NCI-H187 treated with DMSO at 0.1 percent for 48 hours (cell line): ENCODE results near the gene SPPL3.

Experiments
- DNase-seq: peaks from one replicate; lab custom pipeline; 2025; lab: John Stamatoyannopoulos, UW

Gene SPPL3

DNA sequence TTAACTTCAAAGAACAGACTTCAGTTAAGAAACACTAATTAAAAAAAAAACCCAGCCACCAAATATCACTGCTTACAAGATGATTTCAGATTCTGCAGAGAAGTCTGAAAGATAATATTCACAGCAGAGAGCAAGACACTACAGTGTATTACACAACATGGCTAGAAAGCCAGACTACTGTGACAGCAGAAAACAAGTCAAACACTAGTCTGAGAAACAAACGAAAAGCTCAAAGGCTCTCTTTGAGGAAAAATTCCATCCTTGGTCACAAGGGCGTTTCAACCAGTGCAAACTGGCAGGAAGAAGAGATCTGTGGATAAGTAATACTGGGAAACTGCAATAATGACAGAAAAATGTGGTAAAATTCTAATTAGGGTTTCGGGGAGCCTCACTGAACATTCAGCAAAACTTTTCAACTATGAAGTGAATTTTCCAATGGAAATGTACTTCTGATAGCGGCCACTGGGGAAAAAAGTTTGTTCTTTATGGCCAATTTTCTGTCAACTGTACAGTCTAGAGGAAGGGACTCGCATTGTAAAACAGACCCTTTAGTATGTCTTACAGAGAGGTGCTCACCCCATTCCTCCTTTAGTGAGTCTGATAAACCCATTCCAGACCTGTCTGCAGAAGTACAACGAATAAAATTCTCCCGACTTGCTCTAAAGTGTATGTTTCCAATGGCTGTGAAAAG lies 128.2 kb downstream of the SPPL3 start:
- no peak for DNase-seq

DNA sequence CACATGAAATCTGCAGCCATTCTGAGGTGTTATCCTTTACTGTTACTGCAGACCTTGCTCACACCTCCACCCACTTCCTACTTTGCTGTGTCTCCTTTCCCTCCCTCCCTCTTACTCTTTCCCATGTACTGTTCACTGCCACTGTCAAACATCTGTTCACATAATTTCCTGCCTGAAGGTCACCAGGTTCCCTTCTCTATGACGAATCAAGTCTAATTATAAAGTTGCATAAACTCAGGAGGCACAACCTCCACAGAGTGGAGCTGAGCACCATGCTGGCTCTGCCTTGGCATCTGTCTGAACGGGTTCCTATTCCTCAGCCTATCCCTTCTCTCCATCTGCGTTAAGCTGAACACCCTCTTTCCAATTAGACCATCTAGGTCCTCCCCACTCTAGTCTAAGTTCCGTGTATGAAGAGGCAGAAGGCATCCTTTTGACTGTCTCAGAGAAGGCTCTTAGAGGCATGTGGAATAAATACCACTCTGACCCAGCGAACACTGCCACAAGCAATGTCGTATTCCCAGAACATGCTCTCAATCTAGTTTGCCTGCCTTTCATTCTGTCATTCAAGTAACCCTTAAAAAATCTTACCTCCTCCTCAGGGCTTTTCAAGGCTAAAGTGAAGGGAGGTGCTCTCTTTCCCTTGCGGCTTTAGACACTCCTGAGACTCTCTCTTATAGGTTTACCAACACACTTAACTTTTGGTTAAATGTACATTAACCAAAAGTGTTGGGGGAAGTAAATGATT lies 129.8 kb downstream of the SPPL3 start:
- DNase-seq: no peak

DNA sequence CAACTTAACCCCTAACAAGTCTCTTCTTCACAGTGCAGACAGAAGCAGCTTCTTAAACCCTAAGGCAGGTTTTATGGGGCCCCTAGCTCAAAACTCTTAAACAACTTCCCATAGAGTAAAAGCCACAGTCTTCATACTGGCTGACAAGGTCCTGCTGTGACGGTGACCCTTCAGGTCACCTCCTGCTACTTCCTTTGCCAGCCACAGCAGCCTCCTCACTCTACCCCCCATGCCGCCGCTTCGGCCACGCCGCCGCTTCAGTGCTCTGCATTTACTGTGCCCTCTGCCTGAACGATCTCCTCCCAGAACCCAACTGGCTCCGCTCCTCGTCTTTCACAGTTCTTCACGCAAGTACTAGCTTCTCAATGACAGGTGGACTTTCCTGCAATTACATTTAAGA lies 133.1 kb downstream of the SPPL3 start:
- DNase-seq: no peak

DNA sequence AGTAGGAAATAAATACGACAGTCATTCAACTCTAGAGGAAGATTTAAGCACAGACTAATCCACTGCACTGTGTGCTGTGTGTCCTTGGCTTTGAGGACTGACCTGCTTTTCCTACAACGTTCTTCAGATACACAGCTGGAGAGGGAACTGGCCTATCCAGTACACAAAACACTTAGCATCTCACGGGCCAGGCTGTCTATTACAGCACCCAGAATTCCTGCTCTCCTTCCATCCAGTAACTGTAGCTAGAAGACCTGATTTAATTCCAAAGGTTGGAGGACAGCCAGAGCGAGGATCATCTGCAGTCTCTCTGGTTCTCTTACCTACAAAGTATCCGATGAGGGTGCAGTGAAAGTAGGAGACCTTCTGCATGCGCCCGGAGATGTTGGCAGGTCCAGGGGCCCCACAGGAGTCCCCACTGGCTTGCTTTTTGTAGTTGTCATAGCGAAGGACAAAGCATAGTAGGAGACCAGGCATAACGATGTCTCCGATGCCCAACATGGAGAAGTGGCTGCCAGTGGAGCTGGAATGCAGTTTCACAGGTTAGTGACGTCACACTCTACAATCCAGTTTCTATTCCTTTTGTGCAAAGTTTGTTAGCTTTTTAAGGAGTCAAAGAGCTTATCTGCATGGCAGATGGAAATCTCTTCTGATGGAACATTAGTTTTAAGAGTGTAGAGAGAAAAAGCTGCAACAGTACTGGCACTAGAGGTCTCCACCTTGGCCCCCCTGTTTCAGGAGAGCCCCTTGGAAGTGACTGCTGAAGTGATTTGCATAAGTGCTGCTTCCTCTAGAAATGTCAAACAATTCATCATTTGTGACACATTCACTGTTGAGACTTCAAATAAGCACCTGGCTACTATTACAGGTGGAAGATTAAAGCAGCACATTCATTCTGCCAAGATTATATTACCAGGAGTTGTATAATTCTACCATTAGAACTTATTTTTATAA lies 136.8 kb downstream of the SPPL3 start:
- DNase-seq: no peak

DNA sequence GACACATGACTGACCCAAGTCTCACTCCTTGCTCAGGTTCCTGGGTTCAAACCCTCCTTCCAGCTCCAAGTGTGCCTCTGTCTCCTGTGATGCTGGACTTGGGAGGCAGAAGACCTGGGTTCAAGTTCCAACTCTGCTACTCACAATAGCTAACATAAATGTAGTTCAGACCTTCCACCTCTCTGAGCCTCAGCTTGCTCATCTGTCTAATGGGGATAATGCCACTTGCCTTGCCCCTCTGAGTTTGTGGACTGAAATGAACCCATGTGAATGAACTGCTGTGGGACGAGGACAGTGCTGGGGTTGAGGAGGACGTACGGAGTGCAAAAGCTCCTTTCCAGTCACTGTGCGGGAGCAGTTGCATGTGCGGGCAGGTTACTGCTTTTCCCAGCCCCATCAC lies 137.6 kb downstream of the SPPL3 start:
- DNase-seq: no peak

DNA sequence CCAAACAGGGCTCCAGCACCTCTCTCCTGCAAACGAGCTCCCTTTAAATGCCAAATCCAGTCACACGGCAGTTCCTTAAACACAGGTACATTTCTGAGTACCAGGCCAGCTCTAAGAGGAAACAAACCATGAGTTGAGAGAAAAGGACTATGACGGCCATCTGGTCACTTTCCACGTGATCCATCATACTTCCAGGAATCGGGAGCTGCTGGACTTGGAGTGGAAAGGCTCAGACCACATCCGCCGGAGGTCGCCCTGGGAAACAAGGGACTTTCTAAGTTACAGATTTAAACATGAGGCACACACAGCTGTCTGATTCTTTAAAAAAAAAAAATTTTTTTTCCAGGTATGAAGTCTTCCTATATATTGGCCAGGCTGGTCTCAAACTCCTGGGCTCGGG lies 139.3 kb downstream of the SPPL3 start:
- DNase-seq: no peak

DNA sequence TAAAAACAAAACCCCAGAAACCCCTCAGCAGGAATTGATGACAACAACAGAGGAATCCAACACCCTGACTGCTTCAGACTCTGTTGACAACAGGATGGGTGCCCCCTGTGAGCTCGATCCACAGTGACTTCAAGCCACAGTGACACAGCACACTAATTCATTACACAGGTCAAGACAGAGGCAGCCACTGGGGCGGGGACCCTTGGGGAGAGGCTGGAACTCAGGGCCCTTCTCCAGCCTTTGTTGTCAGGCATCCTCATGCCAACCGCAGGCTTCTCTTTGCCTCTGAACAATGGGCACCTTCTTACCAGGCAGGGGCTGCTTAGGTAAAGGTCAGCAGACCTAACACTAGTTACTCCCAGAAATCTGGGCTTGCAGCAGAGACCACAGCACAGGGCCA lies 140.9 kb downstream of the SPPL3 start:
- no peak for DNase-seq

DNA sequence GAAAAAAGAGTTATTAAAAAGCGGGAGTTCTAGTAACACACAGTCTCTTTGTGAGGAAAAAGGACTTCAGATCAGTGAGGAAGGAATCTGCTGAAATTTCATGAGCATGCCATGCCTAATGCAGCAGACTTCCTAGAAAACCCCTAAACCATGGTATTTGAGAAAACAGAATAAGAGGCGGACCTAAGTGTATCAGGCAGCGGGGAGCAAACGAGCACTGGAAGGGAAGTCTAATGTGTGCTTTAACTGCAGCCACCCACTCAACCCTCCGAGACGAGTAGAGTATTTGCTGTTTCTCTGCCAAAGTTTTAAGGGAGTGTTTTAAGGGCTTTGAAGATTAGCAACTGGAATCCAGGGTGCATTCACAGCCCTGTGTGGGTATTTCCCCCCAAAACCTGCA lies 142.1 kb downstream of the SPPL3 start:
- DNase-seq: no peak

DNA sequence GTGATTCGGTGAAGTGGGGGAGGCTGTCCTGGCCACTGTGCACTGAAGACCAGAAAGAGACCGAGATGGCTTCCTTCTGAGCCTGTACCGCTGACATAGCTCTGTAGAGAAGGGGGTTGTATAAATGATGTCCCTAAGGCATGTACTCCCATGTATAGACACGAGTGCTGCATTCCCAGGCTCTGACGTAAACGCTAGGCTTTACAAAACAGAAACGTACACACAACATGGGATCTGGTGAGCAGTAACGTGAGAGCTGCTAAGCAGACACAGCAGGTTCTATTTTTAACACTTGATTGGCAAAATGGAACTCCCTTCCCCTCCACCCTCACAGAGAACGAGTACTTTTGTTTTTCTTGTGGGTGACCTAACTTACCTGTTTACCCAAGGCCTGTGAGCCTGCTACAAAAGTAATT lies 142.6 kb downstream of the SPPL3 start:
- peak; percentile 39 for DNase-seq

DNA sequence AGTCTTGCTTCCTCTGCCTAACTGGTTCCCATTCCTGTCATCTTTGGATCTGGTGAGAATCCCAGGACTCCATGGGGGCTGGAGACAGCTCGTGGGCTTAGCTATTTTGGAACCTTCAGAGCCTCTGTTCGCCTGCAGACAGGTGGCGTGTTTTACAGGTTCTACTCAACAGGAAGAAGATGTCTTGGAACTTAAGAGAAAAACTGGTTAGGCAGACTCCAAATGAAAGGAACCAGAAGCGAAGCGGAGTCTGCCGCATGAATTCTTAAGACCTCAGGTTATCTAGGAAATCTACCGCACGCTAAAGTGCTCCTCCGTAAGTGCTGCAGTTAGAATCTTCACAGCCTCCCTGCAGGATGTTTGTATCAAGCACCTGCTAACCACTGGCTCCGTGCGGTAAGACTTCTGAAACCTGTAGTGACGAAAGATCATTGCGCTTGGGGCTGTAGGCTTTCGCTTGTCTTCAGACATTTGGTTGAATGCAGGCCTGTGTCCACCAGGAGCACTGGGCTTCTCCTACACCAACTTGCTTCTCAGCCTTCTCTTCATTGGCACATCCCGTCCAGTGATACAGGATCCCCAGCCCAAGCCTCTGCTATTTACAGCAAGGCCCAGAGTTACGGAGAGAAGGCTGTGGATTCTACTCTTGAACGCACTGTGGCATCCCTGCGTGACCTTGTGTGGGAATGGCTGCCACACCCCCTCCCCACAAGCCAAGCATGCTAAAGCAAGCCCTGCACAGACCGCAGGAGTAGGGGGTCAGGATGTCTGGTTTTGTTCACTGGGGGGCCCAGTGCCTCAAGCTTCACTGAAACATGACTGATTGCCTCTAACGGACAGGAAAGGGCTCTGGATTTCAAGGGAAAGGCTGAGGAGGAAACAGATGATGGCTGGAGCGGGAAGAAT lies 143.6 kb downstream of the SPPL3 start:
- DNase-seq: no peak

DNA sequence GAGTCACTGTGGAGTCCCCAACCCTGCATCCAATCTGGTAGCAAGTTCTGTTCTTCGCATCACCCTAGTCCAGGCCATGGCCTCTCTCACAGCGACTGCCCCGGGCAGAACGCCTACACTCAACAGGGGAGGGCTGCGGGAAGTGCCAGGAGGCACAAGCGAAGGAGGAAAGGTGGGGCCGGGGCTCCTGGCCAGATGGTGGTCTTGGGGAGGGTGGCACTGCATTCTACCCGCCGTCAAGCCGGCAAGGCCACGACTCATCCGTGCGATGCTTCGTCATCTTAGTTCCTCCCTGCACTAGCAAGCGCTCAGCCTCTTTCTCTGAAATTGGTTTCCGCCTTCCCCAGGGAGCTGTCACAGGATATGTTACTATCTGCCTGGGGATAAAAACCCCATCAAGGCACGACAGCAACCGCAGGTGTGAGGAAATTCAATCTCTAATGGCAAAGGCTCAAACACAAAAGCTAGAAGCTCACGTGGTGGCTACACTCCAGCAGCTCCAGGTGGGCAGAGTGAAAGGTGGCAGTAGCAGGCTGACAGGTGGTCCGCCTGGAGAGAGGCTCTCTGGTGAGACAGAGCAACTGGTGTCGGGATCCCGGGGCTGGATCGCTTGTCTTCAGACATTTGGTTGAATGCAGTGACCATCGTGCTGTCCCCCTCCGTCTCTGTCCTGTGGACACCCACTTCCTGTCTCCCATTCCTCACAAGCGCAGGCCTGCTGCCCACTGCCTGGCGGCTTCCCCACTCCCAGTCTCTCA lies 144.4 kb downstream of the SPPL3 start:
- peak; percentile 98 for DNase-seq

DNA sequence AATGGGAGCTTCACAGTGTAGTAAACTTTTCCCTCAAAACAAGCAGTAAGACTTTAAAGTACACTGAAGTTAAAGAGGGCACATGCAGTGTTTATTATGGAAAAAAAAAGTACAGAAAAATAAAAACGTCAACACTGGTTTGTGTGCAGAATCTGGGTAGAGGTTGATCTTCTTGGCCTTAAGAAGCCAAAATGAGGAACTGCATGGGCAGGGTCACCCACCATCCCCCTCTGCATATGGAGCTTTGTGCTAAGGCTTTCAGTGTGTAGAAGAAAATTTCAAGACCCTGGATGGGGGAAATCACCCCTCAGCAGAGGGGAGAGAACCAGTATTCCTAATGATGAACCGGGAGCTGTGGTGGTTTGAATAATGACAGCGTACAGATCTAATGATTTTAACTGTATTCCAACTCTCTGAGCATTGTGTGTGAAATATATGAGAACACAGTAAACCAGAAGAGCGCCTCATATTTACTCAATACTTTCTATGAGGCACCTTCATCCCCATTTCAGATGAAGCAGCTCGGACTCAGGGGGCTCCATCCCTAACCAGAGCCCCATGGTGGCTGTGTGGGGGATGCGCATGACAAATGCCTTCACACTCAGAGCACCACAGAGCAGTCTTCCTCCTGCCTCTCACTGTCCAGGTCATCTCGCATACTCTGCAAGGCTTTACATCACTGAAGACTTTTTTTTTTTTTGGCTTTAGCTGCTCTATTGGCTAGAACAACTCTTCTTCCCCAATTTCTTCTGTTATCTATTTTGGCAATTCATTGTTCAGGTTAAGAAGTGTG lies 145.2 kb downstream of the SPPL3 start:
- DNase-seq: no peak

DNA sequence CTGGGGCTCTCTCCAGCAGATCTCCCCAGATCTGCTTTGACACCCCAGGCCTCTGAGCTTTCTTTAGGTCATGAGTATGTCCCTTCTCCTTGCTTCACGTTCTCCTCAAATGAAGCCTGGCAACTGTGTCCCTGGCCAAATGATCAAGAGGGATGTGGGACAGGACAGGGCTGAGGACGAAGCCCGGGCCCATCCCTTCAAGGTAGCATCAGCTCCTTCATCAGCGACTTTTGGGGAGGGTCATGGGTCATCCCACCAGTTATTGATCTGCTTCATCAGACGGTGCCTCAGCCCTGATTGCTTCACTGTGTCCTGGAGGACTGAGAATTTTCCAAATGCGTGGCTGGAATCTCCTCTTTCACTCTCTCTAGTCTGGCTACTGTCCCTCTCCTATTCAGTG lies 146.2 kb downstream of the SPPL3 start:
- DNase-seq: no peak

DNA sequence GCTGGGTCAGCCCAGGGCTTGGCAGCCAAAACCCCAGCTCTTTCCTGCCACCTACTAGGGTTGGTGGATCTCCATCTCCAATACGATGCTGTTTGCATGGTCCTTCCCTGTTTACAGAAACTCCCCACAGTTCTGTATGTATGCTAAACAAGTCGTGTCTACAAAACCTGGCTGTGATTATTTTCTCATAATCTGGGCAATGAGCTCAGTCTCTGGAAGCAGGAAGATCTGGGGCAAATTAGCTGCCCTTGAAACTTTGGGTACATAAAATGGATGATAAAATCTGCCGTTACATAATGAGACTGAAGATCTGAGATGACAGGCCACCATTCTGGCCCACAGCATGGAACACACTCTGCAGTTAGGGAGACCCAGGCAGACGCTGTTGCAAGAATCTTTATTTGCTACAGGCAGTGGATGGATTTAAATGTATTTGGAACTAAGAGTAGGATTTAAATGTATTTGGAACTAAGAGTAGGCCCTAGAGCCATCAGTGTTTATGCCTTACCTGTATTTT lies 146.9 kb downstream of the SPPL3 start:
- DNase-seq: no peak

DNA sequence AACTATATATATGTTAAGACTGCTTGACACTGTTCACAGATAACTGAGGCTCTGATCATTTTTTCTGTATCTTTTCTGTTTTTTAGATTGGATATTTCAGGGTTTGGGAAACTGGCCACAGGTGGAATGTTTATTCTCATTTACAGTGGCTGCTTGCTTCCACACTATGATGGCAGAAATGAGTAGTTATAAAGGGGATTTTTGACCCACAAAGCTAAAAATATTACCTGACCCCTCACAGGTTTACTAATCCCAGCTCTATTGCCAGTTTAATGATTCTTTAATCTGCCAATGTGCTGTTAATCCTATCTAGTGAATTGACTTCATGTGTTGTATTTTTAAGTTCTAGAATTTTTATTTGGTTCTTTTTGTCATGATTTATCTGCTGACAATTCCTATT lies 148.9 kb downstream of the SPPL3 start:
- no peak for DNase-seq

DNA sequence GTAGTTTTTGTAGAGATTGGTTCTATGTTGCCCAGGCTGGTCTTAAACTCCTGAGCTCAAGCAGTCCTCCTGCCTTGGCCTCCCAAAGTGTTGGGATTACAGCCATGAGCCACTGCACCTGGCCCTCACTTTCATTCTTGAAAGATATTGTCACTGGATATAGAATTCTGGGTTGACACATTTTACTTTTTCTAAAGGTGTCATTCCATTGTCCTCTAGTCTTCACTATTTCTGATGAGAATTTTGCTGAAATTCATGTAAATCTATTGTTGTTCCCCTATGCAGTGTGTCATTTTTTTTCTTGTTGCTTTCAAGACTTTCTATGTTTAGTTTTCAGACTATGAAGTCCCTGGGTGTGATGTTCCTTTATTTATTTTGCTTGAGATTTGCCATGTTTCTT lies 149.4 kb downstream of the SPPL3 start:
- DNase-seq: no peak

DNA sequence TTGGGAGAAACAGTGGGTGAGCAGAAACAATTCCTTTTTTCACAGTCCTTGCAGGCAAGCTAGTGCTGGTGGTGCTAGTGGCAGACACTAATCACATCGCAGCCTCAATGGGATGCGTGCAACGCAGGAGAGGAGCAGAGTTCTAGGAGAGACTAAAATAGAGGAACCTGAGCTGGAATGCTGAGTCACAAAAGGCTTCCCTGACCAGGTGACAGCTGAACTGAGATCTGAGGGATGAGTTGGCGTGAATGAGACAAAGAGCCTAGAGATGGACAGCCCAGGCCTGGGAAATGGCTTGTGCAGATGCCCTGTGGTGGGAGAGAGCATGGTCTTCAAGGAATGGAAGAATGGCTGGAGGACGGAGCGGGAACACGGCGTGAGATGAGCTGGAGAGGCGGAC lies 152.8 kb downstream of the SPPL3 start:
- no peak for DNase-seq

DNA sequence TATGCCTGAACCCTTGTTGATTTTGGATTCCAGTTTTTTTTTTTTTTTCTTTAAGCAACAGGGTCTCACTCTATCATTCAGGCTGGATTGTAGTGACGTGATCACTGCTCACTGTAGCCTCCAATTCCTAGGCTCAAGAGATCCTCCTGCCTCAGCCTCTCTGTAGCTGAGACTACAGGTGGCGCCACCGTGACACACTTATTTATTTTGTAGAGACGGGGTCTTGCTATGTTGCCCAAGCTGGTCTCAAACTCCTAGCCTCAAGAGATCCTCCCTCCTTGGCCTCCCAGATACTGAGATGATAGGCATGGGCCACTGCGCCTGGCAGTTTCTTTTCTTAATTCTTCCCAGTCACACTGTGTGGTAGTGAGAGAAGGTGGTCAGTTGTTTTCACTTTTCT lies 153.4 kb downstream of the SPPL3 start:
- DNase-seq: no peak

DNA sequence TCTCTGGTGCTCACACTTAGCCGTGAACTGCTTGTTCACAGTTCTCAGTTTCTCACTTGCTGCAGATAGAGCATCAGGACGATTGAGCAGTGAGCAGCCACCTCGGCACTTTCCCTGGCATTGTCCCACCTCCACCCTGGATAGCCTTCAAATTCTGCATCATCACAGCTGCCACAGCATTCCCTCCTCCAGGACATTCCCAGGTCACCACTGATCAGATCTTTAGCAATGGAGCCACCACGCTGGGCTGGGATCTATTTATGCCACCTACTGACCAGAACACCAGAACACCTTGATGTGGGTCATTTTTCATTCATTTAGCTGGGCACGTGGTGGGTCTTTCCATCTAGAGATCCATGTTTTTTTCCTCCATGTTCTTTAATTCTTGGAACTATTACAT lies 154.9 kb downstream of the SPPL3 start:
- DNase-seq: no peak

DNA sequence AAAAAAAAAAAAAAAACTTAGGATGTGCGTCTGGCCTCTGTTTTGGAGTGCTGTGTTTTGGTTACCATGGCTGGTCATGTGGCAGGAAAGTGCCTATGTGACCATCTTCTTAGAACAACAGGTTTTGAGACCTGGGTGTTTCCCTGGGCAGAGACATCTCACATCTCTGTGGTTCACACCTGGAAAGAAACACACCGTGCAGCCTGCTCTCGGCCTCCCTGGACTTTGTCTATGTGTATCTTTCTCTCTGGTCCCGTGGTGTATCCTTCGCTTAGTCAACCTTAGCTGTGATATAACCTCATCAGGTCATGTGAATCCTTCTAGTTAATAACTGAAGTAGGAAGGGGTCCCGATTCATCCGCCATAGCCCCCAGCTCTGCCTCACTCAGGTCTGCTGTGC lies 155.9 kb downstream of the SPPL3 start:
- no peak for DNase-seq
